HG03095 (cell line): ENCODE data around the gene AFF2.
"Not testable (repeated sequence)": the region's sequence is repeated elsewhere in the genome, so short reads cannot be mapped to it uniquely, and the experiment has no call there.

ENCODE experiments used
- ATAC-seq: cut with Tn5 transposase; IDR thresholded peaks from one replicate; pipeline ENCODE4 v1.9.1; 2021; ENCODE audit warnings: moderate library complexity; ENCODE audit not compliant: unreplicated experiment

The AFF2 gene

GRCh38 chrX:148632444-148632843 lies 132.0 kb downstream of the AFF2 start:
- ATAC-seq = no peak

DNA sequence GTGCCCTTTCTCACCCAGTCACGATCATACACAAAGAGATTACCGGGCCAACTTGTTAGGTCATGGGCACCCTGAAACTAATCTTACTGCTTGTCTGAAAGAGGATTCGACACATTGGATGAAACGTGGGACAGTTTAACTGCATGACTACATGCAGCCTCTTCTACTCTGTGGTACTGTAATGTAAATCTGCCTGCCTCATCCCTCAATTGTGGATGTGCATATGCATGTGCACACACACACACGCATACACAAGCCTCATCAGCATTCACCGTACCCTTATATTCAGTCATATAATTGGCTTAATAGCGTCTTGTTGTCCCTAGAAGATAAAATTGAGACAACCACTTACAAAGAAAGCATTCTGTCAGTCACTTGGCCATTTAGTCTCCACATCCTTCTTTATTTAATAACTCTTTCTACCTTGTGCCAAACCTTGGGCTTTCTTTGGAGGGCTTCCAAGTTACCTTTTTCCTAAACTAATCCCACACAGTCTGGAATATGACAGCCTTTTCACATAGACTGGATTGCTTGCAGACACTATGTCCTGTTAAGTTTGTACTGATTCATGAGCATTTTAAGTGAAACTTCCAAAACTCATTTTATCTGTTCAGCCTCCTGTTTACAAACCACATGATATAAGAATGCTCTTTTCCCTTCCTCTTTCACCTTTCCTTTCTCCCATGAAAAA lies 132.9 kb downstream of the AFF2 start:
- ATAC-seq = no peak

- no peak for ATAC-seq
Measured at GRCh38 chrX:148634591-148634990, 134.2 kb downstream of the AFF2 start.

DNA sequence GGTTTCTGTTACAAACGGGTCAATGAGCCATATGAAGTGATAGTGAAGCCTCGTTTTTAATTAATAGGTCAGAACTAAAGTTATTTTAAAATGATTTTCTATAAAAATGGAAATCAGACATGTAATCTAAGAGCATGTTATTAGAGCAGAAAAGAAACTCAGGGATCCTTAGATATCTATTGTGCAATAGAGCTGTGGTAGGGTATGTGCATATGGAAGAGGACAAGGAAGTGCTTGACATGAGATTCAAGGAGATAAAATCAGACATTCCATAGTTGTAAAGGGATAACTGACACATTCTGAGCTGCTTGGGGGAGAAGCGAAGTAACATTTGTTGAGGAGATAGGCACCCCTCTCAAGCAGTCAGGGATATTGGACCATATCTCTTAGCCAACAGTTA lies 143.0 kb downstream of the AFF2 start:
- no peak for ATAC-seq

- no peak for ATAC-seq
Measured at GRCh38 chrX:148647651-148648050, 147.2 kb downstream of the AFF2 start.

GRCh38 chrX:148649145-148649795 lies 148.9 kb downstream of the AFF2 start:
- ATAC-seq = no peak

- no peak for ATAC-seq
Measured at GRCh38 chrX:148658115-148658730, 157.8 kb downstream of the AFF2 start.

- no peak for ATAC-seq
Measured at GRCh38 chrX:148659481-148659880, 159.1 kb downstream of the AFF2 start.

- ATAC-seq = no peak
Measured at GRCh38 chrX:148661035-148661434, 160.6 kb downstream of the AFF2 start.

DNA sequence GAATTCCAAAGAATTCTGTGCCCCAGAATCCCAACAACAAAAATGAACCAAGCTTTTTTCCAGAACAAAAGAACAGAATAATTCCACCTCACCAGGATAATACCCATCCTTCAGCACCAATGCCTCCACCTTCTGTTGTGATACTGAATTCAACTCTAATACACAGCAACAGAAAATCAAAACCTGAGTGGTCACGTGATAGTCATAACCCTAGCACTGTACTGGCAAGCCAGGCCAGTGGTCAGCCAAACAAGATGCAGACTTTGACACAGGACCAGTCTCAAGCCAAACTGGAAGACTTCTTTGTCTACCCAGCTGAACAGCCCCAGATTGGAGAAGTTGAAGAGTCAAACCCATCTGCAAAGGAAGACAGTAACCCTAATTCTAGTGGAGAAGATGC lies 161.6 kb downstream of the AFF2 start:
- no peak for ATAC-seq

DNA sequence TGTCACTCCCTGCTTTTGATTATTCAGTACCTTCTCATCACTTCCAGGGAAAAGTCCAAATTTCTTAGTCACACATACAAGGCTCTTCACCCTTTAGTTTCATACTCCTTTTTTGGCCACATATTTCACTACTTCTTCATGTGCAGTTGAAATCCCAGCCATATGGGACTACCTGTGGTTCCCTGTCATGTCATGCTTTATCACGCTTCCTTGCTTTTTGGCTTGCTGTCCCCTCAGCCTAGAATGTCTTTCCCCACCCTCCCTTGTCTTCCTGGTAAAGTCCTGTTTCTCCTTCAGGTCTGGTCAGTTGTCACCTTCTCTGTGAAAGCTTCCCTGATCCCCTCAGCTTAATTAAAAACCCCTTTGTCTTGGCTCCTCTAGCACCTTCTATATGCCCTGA lies 163.8 kb downstream of the AFF2 start:
- no peak for ATAC-seq

GRCh38 chrX:148664995-148665394 lies 164.6 kb downstream of the AFF2 start:
- no peak for ATAC-seq

DNA sequence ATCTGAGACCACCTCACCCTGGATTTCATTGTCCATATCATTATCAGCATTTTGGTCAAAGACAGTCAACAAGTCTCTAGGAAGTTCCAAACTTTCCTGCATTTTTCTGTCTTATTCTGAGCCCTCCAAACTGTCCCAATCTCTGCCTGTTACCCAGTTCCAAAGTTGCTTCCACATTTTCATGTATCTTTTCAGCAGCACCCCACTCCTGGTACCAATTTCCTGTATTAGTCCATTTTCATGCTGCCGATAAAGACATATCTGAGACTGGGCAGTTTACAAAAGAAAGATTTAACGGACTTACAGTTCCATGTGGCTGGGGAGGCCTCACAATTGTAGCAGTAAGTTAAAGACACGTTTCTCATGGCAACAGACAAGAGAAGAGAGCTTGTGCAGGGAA lies 168.8 kb downstream of the AFF2 start:
- not testable (repeated sequence) for ATAC-seq

- ATAC-seq = no peak
Measured at GRCh38 chrX:148670277-148670676, 169.9 kb downstream of the AFF2 start.

DNA sequence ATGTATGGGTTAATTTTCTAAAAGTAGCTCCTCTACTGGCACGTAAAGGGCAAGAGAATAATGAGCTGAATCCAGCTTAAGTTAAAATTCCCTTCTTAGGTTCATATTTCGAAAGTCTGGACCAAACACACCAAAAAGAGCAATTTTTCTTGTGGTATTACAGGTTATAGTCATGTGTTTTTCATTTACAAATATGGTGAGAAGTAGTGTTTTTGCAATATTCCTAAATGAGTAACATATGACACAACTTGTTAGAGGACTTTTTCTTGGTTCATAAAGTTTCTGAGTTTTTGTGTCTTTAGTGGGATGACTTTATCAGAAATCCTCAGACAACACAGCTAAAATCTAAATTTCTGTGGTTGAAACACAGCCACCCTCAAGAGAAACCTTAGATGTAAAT lies 172.1 kb downstream of the AFF2 start:
- no peak for ATAC-seq

- no peak for ATAC-seq
Measured at GRCh38 chrX:148681605-148682004, 181.2 kb downstream of the AFF2 start.

- ATAC-seq = no peak
Measured at GRCh38 chrX:148682206-148682605, 181.8 kb downstream of the AFF2 start.

- ATAC-seq = no peak
Measured at GRCh38 chrX:148691456-148691855, 191.0 kb downstream of the AFF2 start.

DNA sequence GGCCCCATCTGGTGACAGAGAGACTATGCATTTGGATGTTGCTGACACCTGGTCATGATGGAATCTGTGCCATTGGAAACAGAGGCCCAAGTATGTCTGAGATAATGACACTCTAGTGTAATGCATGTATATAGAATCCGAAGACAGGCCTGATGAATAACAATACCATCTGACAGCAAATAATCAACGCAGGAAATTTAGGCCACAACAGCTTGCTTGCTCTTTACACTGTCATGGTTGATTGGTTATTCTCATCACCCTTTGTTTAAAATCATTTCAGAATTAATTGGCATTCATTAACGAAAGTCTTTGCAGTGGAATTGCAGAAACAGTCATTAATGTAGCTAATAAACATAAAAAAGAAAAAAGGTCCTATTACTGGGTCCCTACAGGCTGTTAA lies 194.8 kb downstream of the AFF2 start:
- ATAC-seq = no peak

- no peak for ATAC-seq
Measured at GRCh38 chrX:148698221-148698620, 197.8 kb downstream of the AFF2 start.

GRCh38 chrX:148700021-148700420 lies 199.6 kb downstream of the AFF2 start:
- ATAC-seq = no peak

DNA sequence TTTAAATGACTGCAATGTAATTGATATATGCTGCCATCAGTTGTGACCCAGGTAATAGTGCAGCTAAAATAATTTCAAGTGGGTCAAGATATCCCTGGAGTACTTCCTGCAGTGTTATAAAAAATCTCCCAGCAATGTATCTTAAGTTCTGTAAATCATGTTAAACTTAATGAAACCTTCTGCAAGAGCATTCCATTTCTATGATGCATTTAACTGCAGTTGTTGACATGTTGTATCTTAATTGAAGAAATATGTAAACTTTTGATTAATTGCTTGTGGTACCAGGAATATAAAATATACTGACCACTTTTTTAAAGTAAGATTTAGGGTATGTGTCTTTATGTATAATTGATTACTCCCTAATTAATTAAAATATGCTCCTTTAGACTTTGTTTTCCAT lies 213.6 kb downstream of the AFF2 start:
- no peak for ATAC-seq
